ENCODE measurements around the gene SSRP1.
A peak's percentile ranks its signal among the peaks of the same experiment; 100 is the strongest.

Gene SSRP1

DNA sequence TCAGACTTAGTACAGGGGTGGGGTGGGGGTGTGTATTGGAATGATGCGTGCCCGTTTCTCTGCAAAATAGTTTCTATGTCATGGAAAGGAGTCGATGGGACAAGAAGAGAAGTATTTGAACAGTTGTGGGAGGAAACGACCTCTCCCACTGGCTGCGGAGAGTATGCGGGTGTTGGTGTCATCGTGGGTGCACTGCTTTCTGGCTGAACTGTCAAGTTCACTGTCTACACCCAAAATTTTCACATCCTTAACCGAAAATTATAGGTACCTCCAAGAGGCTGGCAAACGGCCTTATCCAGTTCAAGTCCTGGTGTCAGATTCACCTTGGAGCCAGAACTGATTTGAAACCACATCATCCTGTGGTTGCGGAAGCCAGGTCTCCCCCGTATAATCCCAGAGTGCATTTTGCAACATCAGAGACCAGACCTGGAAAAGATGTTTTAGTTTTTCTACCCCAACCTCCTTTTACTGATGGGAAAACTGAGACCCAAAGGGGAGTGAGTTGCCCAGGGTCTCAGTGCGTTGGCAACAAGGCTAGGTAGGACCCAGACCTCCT lies 497 bp upstream of the SSRP1 start:
- DNase-seq, result peak; percentile 34

DNA sequence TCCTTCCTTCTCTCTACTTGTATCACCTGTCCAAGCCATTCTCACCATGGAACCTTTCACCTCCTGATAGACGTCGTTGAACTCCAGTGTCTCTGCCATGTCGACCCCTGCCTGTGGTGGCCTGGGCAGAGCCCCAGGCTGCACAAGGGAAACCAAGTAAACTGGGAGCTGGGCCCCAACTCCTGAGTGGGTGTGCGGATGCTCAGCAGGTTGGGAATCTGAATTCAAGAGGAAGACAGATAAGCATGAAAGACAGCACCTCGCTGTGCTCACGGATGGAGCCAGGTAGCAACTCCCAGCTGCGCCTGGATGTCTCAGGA lies 709 bp downstream of the SSRP1 start:
- DNase-seq, result no peak

DNA sequence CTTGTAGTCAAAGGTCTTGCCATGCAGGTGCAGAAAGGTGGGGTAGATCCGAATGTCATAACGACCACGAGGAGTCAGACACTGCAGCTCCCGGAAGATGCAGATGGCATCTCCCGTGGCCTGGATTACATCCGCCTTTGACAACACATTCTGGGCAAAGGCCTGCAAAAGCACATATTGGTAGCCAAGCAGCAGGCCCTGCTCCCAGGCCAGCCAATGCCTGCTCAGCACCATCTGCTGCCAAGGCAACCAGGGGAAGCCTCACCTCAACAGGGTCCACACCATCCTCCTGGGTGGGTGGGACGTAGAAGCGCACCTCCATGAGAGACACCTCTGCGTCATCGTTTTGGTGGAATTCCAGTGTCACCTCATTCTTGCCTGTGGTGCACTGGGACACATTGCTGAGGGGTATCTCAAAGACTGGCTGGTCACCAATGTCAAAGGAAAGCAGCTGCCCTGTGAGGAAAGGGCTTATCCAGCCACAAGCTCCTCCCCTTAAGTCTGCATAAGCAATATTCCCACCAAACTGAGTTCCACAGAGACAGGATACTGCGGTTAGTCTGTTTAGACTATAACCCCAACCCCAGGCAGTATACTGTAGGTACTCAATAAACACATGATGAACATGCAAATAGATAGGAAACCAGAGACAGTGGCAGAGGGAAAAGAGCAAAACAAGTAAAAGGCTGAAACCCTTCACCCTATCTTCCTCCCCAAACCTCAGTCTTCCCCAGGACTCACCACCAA lies 2.8 kb downstream of the SSRP1 start:
- DNase-seq, result no peak

DNA sequence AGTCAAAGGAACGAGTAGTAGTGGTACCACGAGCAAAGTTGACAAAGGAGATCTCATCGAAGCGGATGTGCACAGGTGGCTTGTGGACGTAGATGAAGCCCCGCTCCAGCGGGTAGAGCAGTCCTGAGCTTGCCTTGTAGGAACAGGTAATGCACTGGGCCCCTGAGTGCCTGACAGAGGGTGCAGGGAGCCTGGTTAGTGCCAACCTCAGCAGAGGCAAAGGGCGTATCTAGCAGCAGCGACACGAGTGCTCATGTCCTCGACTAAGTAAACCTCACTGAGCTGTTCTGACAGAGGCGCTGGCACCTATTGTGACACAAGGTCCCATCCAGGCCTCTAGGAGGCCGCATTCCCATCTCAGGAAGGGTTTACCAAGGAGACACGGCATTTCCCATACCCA lies 4.0 kb downstream of the SSRP1 start:
- no peak for DNase-seq

DNA sequence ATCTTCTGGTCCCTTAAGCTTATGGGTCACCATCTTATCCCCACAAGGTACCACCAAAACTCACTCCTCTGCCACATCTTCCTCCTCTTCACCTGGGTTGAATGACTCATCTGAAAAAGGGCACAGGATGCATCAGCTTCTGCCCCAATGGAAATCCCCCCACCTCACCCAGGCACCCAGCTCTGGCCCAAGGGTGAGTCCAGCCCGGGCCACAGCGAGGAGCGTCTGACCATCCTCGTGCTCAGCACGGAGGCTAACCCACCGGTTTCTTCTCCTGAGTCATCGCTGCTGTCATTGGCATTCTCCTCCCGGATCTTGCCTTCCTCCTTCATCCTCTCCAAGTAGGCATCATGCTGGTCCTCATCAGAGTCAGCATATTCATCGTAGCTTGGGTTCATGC lies 5.7 kb downstream of the SSRP1 start:
- DNase-seq, result no peak

DNA sequence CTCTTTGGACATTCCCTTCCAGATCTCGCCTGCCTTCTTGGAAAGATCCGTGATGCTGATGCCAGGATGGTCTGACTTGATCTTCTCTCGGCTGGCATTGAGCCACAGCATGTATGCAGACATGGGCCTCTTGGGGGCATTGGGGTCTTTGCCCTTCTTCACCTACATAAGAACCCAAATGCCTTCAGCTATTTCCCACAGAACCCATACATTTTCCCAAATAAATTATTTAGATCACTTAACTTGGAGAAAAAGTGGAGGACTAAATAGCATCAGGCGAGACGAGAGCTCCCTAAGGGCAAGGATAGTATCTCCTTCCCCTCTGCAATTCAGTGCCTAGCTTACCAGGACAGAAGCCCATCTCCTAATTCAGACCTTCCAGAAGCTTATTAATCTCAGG lies 8.0 kb downstream of the SSRP1 start:
- DNase-seq, result no peak

- no peak for DNase-seq
These were observed 10.0 kb downstream of the SSRP1 start for GRCh38 chr11:57325735-57326048.

GRCh38 chr11:57324886-57325734 lies 10.6 kb downstream of the SSRP1 start, which contains the start of gene TNKS1BP1:
Gene TNKS1BP1, minus strand, starts transcription at chr11:57324952. Its CDS starts 3,067 bp downstream, at chr11:57321885.
- peak; percentile 96 for DNase-seq

DNA sequence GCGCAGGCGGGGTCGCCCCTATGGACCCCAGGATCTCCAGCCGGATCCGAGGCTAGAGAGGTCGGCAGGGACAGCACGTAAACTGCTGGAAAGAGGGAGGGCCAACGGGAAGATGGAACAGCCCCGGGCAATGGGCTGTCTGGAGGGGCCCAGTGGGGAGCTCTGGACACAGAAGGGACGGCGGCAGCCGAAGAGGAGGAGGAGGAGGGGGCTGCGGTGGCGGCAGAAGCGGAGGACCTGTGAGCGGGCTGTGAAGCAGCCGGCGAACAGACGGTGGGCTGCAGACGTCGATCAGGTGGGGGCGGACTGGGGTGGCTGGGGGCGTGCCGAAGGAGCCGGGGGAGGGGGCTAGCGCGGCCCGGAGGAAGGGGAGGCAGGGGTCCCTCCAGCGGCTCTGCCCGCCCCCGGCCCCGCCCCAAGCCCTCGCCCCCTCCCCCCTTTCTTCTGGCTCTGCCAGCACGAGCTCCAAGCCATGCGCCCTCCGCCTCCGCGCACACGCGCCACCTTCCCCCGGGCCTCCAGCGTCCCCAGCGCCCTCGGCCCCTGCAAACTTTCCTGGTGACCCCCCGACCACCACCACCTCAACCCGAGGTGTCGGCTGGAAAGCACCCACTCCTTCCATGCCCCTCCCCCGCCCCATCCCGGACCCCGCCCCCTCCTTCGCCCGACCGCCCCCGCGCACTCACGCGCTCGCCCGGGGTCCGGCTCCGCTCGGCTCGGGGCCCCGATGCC lies 11.4 kb downstream of the SSRP1 start:
- no peak for DNase-seq

DNA sequence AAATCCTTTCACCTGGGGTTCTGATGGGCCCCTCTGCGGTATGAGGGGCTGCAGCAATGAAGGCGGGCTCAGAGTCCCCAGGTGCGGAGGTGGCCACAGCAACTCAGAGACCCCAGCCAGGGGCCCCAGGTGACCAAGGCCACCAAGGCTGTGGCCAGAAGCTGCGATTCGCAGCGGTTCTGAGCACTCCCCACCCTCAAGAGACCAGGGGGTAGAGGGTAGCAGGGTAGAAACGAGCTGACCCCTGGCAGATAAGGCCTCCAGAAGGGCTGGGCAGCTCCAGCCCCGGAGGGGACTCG lies 11.9 kb downstream of the SSRP1 start:
- no peak for DNase-seq

GRCh38 chr11:57323167-57323854 lies 12.4 kb downstream of the SSRP1 start:
- no peak for DNase-seq

DNA sequence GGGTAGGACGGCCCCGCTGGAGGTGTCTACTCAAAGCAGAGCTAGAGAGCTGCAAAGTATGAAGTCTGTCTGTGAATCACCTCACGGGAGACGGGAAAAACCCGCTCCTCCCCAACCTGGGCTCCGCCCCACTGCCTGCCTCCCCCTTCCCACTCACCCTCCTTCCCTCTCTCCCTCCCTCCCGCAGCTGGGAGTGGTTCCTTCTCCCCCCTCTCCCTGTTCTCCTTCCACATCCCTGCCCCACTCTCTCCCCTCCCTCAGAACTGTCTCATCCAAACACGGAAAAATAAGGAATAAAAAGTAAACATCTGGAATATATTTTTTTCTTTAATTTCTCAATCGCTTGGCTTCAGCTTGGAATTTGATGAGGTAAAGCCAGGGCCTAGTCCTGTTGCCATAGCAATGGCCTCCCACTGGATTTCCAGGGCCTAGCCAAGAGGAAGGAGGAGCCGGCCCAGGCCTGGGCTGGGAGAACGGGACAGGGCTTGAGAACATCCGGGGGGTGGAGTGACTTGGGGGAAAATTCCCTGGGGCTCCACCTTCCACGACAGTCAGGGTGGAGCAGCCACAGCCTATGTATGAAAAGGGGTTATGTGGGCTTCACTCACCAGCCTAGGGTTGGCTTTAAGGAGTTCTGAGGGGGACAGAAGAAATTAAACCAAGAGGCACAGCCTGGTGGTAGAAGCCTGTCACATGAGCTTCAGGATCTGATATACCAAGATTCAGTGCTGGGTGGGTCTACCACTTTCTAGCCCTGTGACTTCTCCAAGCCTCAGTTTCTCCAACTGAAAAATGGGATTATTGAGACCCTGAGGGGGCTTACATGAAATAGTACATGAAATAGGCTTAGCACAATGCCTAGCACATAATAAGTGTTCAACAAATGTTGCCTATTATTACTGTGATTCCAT lies 13.2 kb downstream of the SSRP1 start:
- DNase-seq, result peak; percentile 11

- no peak for DNase-seq
These were observed 14.1 kb downstream of the SSRP1 start for GRCh38 chr11:57321388-57322255.

DNA sequence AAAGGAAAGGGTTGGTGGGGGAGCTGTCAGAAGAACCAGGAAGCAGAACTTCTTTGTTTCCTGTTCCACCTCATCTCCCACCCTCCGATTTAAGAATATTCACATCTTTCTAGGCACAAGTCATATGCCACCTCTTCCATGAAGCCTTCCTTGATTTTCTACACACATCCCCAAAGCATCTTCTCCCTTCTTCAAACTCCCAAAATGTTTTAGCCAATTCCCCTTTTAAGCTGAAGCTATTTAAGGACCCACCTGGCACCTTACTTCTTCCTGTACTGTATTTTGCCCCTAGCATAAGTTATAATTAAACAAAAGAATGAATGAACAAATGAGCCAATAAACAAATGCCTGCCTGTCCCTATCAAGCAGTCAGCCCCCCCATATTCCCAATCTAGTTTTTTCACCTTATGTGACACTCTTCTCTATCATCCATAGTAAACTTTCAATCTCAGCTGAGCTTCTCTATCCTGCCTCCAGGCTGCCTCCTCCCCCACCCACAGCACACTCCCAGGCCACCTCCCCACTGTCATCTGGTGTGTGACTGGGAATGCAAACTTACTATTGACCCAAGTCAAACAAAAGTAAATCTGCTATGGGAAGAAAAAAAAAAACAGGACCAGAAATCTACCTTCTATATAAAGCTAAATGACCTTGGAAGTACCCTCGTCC lies 14.8 kb downstream of the SSRP1 start:
- no peak for DNase-seq

DNA sequence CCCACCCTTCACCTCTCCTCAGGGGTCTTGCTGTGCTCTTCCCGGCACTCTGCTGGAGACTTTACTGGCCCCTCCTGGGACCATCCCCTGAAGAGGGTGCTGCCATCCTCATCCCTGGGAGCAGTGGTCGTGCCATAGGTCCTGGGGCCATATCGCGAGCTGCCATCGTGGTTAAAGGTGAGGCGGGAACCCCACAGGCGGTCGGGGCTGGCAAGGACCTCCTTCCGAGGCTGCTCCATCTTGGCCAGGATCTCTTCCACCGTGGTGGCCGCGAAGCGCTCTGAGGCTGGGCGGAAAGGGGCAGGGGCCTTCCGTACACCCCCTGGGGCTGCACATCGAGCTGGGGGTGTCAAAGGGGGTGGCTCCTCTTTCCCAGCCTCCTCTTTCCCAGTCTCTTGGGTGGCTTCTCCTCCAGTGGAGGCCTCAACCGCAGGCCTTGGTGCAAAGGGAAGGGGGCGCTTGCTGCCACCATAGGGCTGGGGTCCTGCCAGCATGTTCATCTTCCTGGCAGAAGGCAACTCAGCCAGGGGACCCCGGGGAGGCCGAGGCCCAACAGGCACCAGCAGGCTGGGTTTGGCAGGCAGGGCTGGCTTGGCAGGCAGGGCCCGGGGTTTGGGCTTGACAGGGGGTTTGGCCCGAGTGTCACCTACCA lies 15.5 kb downstream of the SSRP1 start:
- no peak for DNase-seq

- no peak for DNase-seq
These were observed 17.5 kb downstream of the SSRP1 start for GRCh38 chr11:57318178-57318577.

DNA sequence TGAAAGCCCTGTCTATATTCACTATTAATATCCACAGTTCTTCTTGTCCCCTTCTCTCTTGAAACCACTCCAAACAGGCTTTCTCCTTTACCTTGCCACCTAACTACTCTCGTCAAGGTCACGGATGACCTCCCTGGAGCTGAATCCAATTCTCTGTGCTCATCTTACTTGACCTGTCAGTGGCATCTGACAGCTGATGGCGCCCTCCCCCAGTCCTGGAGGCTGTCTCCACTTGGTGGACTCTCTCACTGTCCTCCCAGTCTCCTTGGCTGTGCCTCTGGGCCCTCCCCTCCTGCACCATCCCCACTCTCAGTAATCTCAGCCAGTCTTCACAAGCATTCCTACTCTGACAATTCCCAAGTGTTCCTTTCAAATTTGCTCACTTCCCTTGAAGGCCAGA lies 19.7 kb downstream of the SSRP1 start:
- no peak for DNase-seq

DNA sequence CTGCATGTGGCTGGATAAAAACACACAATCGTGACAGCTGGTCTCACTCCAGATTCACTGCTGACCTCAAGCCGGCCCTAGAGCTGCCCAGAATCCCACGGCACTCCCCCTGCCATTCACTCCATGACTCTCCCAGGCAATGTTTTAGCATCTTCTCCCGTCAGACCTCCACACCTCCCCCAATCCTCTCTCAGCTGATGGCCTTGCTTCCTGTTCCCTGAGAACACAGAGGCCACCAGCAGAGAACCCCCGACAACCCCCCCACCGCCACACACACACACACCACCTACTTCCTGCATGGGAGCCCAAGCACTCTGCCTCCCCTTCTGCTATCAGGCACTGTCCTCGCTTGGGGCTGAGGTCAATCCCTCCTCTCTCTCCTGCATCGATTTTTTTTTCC lies 20.2 kb downstream of the SSRP1 start:
- no peak for DNase-seq

DNA sequence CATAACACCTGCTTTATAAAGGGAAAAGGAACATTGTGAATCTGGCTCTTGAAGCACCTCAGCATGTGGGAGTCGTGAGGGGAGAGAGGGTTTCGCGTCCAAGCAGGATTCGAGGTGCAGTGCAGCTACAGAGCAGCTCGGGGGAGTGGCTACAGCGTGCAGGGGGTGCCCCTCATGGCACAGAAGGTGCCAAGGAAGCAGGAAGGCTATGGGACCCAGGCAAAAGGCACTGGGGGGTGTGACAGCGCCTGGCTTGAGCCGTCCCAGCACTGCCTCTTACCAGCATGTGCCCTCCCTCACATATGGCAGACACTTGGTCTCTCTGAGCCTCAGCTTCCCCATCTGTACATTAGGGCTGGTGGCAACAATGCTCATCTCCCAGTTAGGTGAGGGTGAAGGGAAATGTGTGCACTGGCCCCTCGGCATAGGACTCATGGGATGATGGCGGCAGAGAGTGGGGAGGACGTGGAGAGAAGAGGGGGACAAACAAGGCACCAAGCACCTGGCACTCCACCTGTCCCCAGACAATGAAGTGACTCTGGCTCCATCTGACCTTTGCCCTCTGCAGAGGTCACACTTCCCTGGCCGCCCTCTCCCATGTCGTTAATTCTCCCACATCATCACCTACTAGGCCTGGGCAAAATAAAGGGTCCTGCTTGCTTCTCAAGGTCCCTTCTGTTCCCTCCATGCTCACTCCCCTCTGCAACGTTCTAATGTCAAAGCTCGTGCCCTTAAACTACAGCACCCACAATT lies 21.3 kb downstream of the SSRP1 start:
- no peak for DNase-seq
